ENCODE results near the gene TCF19.

The TCF19 gene

GRCh38 chr6:31158140-31158862 lies at the start of gene TCF19:
TCF19 (plus strand) TSS chr6:31158589; CDS start chr6:31159470, 881 bp downstream.
- peak; percentile 98 to 99 for DNase-seq (ENCODE audit: low read depth in 2 of 2)

- no peak for DNase-seq (ENCODE audit: low read depth in 2 of 2)
Observed at GRCh38 chr6:31110825-31111582, 47.4 kb upstream of the TCF19 start.

GRCh38 chr6:31111712-31112111 lies 46.7 kb upstream of the TCF19 start:
- DNase-seq (ENCODE audit: low read depth in 2 of 2): no peak

- no peak for DNase-seq (ENCODE audit: low read depth in 2 of 2)
Observed at GRCh38 chr6:31112478-31112877, 45.9 kb upstream of the TCF19 start, which contains the start of gene C6orf15. C6orf15 (minus strand) TSS chr6:31112575; CDS start chr6:31112555, 20 bp downstream.

GRCh38 chr6:31113861-31114540 lies 44.4 kb upstream of the TCF19 start:
- no peak for DNase-seq (ENCODE audit: low read depth in 2 of 2)

- no peak for DNase-seq (ENCODE audit: low read depth in 2 of 2)
Observed at GRCh38 chr6:31114541-31114878, 43.9 kb upstream of the TCF19 start, which contains the start of gene PSORS1C1. PSORS1C1 (plus strand) TSS chr6:31114800; CDS start chr6:31129633, 14,833 bp downstream.

GRCh38 chr6:31114970-31115849 lies 43.2 kb upstream of the TCF19 start:
- DNase-seq (ENCODE audit: low read depth in 2 of 2): no peak

GRCh38 chr6:31115941-31116560 lies 42.3 kb upstream of the TCF19 start:
- no peak for DNase-seq (ENCODE audit: low read depth in 2 of 2)

- DNase-seq (ENCODE audit: low read depth in 2 of 2): no peak
Observed at GRCh38 chr6:31116661-31117385, 41.6 kb upstream of the TCF19 start.

- DNase-seq (ENCODE audit: low read depth in 2 of 2): no peak
Observed at GRCh38 chr6:31118178-31118577, 40.2 kb upstream of the TCF19 start.

GRCh38 chr6:31120151-31120915 lies 38.1 kb upstream of the TCF19 start, which contains the start of gene CDSN:
CDSN (minus strand) TSS chr6:31120446; CDS start chr6:31120419, 27 bp downstream.
- DNase-seq (ENCODE audit: low read depth in 2 of 2): no peak

- DNase-seq (ENCODE audit: low read depth in 2 of 2): no peak
Observed at GRCh38 chr6:31121131-31121790, 37.1 kb upstream of the TCF19 start.

GRCh38 chr6:31122791-31123706 lies 35.3 kb upstream of the TCF19 start:
- no peak for DNase-seq (ENCODE audit: low read depth in 2 of 2)

GRCh38 chr6:31125162-31125561 lies 33.2 kb upstream of the TCF19 start:
- no peak for DNase-seq (ENCODE audit: low read depth in 2 of 2)

- no peak for DNase-seq (ENCODE audit: low read depth in 2 of 2)
Observed at GRCh38 chr6:31125586-31126363, 32.6 kb upstream of the TCF19 start.

GRCh38 chr6:31126396-31127175 lies 31.8 kb upstream of the TCF19 start:
- no peak for DNase-seq (ENCODE audit: low read depth in 2 of 2)
